ENCODE data around the gene GLDC.
"Not testable (repeated sequence)": the region's sequence is repeated elsewhere in the genome, so short reads cannot be mapped to it uniquely, and the experiment has no call there.

DNA sequence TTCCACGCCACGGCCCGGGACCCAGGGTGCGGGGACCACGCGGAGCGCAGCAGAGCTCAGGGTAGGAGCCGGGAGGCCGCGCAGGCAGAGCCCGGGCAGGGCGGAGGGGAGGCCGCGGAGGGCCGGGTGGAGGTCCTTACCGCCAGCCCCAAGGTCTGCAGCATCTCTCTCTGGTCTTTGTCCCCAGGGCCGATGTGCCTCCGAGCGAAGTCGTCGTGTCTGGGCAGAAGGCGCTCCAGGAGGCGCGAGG is 499 bp downstream of the GLDC start:
- TF ChIP-seq FOXK2 (IDR thresholded peaks at IDR 0.05); TAF1 (IDR thresholded peaks at IDR 0.05; ENCODE audit: borderline replicate concordance, low read depth, low read length): not testable (repeated sequence)
- TF ChIP-seq, protein P1, sequence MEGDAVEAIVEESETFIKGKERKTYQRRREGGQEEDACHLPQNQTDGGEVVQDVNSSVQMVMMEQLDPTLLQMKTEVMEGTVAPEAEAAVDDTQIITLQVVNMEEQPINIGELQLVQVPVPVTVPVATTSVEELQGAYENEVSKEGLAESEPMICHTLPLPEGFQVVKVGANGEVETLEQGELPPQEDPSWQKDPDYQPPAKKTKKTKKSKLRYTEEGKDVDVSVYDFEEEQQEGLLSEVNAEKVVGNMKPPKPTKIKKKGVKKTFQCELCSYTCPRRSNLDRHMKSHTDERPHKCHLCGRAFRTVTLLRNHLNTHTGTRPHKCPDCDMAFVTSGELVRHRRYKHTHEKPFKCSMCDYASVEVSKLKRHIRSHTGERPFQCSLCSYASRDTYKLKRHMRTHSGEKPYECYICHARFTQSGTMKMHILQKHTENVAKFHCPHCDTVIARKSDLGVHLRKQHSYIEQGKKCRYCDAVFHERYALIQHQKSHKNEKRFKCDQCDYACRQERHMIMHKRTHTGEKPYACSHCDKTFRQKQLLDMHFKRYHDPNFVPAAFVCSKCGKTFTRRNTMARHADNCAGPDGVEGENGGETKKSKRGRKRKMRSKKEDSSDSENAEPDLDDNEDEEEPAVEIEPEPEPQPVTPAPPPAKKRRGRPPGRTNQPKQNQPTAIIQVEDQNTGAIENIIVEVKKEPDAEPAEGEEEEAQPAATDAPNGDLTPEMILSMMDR (IDR thresholded peaks at IDR 0.05 in 2 of 3, conservative IDR thresholded peaks at IDR 0.05 in 1 of 3; ENCODE audit: control insufficient read depth in 2 of 3, extremely low read depth in 1 of 3, insufficient read depth in 1 of 3, low read depth in 3 of 3, low read length in 3 of 3), result not testable (repeated sequence)

Data from GM12878 (cell line).